GM19035 (cell line): Measurements from ENCODE around the gene XIRP1.
"Not testable (repeated sequence)": the region's sequence is repeated elsewhere in the genome, so short reads cannot be mapped to it uniquely, and the experiment has no call there.

Source experiments
- ATAC-seq: cut with Tn5 transposase; IDR thresholded peaks from one replicate; pipeline ENCODE4 v1.9.1; 2021; ENCODE audit not compliant: unreplicated experiment

The XIRP1 gene

GRCh38 chr3:39186692-39187151 lies 5.7 kb downstream of the XIRP1 start:
- no peak for ATAC-seq

DNA sequence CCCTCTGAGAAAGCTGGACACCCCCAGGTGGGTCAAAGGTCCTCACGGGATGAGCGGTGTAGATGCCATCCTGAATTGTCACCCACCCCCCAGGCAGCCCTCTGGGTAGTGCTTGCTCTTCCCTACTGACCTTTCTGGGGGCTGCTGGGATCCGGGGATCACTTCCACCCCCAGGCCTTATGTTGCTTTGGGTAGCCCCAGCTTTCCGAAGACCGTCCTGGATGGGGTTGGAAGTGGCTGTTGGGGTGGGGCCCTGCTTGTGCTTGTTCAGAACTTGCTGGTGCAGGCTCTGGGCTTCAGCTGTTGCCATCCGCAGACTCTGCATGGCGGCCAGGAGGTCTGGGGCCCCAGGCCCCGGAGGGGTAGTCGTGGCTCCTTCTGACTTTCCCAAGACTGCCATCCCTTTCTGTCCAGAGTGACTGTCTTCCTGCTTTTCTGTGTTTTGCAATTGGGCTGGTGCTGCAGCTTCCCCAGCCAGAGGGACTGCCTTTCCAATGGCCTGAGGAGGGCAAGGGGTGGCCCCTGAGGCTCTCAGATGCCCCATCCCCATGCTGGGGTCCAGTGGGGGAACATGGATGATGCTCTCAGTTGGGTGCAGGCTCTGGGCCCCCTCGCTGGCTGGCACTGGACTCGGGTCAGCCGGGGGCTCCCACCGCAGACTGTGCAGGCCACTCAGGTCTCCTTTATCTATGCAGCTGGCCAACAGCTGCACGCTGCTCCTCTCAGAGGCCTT lies 6.3 kb downstream of the XIRP1 start:
- no peak for ATAC-seq

DNA sequence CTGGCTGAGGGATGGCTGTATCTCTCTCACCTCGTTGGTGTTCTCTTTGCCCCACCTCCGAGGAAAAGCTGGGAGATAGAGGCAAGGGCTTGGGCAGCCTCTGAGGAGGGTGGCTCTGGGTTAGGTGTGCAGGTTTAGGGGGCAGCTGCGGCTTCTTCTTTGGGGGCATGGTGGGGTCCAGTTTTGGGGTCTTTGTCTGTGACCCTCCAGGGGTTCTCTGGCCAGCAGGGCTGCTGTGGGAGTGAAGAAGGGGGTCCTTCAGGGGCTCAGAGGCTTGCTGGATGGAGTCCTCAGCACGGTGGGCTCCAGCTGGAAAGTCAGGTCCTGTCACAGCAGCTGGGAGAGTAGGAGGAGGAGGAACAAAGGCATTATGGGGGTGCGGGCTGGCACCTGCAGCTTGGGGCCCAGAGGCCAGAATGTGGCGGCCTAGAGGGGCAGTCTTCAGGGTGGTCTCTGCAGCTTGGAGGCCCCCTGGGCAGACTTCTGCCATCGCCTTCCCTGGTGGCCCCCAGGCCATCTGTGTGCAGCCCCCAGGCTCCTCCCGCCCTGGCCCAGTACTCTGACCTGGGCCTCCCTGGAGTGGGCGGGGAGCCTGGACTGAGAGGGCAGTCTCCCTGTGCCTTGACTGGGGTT lies 7.0 kb downstream of the XIRP1 start:
- no peak for ATAC-seq

DNA sequence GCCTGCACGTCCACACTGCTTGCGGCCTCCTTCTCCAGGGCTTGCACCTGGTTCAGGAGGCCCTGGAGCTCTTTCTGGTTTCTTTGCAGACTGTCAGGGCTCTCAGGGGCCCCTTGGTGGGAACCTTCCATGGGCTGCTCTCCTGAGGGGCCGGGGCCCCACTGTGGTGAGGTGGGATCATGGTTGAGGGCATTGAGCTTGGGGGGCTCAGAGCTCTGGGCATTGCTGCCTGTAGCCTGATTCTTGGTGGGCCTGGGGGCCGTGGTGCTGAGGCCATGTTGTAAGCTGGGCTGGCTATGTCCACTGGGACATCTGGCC lies 7.5 kb downstream of the XIRP1 start:
- ATAC-seq = no peak

DNA sequence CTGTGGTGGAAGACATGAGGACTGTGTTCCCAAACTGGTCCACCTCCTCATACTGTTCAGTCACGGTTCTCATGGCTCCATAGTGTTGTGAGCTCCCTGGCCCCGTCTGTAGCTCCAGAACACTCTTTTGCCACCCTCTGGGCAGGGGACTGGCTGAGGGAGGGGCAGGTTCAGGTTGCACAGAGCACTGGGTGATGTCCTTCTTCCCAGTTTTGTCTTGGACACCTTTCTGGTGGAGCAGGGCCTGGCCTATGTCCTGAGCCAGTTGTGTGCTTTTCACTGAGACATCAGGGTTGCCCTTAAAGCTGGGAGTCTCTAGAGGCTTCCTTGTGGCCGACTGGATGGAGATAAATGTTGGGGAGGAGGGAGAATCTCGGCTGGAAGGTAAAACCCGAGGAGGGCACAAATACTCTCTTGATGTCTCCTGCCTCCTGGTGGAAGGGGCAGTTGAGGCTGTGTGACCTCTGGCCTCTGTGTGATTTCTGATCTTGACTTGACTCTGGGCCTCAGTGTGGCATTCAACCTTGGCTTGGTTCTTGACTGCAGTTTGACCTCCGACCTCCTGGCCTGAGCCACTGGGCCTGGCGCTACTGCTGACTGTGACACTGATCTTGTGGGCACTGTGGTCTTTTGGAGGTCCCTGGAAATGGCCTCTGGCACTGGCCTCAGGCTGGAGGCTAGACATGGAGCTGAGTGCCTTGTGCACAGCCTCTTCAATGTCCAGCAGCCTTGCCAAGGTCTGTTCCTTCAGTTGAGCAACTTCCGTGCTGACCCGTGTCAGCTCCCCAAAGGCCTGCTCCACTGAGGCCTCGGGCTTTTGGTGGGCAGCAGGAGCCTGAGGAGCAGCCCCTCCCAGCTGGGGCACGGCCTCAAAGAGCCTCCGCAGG lies 8.1 kb downstream of the XIRP1 start:
- ATAC-seq = no peak

DNA sequence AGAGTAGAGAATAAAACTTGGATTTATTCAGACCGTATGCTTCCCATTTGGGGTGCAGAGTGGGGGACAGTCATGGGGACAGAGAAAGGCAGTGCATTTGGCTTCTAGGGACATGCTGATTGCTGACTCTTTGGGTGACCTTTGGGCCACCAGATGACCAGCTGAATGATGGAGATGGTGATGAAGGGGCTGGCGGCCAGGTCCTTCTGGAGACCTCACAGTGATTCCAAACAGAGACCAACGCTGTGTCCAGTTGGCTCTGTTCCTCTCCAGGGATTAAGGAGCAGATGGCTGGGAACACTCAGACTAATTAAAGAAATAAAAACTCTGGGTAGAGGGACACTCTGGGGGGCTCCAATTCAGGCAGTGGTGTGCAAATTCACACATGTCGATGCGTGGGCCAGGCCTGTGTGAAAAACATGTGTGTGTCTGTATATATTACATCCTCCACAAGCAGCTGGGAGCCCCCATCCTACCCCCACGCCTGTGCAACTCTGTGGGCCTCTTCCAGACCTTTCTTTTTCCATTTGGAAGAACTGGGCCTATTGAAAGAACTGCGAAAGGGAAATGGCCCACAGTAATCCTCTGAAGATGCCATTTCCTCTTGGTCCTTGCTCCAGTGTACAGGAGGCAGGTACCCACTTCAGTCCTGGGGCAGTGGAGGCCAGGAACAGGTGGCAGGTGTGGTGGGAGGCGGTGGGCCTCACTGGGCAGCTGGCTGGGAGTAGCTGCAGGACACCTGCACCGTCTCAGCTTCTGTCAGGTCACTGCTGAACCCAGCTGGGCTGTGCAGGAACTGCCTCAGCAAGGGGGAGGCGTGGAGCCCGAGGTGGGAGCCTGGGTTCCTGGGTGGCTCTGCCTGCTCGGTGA lies 8.9 kb downstream of the XIRP1 start:
- ATAC-seq = no peak

DNA sequence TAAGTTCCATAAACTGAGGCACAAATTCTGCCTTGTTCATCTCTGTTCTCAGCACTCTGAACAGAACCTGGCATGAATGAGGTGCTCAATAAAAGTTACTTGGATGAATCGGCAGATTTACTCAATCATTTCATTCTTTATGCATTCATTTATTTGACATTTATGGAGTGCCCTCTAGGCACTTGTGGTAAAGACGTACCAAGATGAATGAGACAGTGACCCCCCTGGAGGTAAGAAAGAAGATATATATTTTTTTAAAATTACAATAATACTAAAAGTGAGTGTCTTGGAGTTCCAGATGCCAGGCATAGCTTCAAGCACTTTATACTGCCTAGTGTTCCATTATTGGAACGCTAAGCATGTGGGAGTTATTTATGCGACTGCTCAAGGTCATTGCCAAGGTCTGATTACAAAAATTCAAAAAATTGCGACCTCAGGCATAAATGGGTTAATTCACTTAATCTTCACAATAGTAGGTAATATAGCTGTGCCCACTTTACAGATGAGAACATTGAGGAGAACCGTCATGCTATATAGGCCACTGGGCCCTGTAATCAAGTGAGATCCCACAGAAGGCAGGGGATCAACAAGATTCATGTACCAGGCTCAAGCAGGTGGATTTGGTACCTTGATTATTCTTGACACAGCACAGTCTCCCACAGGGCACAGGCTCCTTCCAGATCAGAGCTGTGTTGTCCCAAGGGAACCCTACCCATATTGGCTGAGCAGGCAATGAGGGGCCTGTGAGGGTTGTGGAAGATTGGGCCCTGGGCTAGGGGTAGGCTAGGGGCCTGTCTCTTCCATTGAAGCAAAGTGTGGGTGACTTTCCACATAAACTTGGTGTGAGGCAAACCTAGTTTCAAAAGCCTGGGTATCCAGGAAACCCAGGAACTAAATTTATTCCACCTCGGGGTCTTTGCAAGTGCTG lies 10.7 kb downstream of the XIRP1 start:
- no peak for ATAC-seq

DNA sequence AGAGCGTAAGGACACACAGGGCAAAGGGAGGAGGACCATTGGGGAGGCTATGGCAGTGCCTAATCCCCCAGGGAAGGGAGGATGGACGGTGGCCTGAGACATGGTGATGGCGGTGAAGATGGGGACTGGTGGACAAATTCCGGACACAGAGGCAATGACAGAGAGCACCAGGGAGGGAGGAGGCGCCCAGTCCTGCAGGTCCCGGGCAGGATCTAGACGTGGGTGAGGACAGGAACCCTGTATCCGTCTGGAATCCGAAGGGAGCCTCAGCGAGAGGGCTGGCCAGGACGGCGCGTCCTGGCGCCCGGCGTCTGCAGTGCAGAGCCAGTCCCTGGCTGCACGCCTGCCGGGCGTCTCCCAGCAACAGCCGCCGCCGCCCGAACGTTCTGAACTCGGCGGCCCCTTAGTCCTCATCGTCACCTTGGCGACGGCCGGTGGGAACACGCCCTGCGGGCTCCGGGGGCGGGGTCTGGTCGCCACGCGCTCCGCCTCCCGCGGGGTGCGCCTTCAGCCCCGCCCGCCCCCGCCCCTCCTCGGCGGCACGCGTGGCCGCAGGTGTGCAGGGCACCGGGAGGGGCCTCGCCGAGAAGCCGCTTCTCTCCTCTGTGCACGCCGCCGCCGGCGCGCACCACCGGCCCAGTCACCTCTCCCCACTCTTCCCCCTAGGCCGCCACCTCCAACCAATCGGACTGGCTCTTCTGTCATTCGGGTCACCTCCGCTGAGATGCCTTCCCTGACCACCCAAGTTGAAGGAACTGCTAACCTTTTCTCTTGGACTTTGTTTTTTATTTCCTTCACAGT lies 11.6 kb downstream of the XIRP1 start:
- ATAC-seq = peak; percentile 92

DNA sequence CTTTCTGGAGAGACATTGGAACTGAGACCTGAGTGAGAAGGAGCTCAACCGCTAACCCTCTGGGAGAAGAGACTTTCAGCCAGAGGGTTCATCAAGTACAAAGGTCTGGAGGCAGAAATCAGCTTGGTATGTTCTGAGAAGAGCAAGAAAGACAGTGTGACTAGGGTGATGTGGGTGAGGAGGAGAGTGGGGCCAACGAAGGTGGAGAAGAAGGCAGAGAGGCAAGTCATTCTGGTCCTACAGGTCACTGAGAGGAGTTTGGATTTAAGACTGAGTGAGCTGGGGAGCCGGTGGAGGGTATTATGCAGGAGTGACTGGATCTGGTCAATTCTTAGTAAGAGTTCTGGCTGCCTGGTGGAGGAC lies 12.2 kb downstream of the XIRP1 start:
- ATAC-seq = no peak

DNA sequence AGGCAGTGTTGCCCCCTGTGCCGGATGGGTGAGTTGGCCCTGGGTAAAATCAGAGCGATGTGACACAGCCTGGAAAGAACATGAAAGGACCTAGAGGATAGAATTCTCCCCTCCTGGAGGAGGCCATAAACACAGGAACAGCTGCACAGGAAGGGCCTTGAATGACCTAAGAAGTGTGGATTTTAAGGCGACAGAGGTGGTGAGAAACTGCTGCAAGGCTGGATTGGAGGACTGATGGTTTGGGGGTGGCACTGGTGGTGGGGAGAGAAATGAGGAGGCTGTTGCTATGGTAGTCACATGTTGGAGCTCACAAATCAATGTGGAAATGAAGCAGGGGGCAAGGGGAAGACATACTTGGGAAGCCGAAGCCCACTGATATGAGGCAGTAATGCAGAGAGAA lies 13.8 kb downstream of the XIRP1 start:
- ATAC-seq = no peak

GRCh38 chr3:39177708-39178332 lies 14.6 kb downstream of the XIRP1 start:
- ATAC-seq = peak; percentile 41

DNA sequence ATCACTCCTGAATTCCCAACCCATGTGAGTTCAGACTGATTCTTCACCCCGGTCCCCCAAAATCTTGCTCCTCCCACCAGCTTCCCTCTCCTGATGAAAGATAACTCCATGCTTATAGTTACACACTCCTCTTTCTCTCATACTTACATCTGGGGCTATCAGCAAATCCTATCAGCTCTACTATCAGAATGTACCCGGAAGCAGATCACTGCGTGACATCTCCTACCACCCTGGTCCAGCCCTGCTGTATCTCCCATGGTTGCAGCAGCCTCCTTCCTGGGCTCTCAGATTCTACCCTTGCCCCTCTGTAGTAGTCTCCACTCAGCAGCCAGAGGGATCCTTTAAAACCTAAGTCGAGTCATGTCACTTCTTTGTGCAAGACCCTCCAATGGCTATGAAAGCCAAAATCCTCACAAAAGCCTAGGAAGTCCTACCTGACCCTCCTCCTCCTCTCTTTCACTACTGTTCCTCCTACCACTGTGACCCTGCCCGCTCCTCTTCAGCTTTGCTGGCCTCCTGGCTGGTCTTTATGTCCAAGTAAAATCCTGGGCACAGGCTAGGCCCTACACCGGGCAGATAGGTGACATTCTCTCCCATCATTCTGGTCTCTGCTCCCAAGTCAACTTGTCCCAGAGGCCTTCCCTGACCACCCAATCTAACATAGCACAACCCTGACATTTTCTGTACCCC lies 16.2 kb downstream of the XIRP1 start:
- no peak for ATAC-seq

DNA sequence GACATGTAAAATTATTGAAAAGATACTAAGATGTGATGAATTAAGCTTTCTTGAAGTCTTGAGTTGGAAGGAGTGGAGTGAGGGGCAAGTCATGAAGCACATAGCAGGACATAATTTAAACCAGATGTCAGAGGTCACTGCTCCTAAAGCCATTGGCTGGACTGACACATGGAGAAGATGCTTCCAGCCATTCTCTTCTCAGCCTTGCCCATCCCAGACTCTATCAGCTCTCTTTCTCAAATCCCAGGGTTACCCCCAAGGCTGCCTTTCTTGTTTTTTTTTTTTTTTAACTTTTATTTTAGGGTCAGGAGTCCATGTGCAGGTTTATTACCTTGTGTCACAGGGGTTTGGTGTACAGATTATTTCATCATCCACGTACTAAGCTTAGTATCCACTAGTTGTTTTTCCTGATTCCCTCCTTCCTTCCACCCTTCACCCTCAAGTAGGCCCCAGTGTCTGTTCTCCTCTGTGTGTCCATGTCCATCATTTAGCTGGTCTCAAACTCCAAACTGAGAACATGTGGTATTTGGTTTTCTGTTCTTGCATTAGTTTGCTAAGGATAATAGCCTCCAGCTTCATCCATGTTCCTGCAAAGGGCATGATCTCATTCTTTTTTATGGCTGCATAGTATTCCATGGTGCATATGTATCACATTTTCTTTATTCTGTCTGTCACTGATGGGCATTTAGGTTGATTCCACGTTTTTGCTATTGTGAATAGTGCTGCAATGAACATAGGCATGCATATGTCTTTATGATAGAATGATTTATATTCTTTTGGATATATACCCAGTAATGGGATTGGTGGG lies 18.9 kb downstream of the XIRP1 start:
- ATAC-seq = no peak

GRCh38 chr3:39171860-39172259 lies 20.5 kb downstream of the XIRP1 start:
- no peak for ATAC-seq

GRCh38 chr3:39170877-39171276 lies 21.5 kb downstream of the XIRP1 start:
- not testable (repeated sequence) for ATAC-seq

- ATAC-seq = no peak
These were observed 21.9 kb downstream of the XIRP1 start for GRCh38 chr3:39170461-39170860.

GRCh38 chr3:39169712-39170111 lies 22.7 kb downstream of the XIRP1 start:
- no peak for ATAC-seq
